ENCODE results near the gene EFTUD2.

DNA sequence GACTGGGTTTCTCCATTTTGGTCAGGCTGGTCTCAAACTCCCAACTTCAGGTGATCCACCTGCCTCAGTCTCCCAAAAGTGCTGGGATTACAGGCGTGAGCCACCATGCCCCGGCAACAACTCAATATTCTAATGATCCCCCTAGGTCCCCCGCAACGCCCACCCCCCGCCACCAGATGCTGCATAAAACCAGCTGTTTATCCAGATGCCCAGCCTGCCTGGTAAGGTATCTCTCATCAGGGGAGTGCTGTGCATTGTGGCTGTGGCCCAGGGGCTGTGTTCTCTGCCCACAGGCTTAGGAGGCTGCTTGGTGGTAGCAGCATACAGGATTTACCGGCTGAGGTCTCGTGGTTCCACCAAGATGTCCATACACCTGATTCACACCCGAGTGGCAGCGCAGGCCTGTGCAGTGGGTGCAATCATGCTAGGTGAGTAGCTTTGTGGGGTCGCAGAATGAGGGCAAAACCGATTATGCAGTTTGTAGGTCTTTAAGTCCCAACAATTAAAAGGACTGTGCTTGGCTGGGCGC, 50.2 kb downstream of the EFTUD2 start:
- TF ChIP-seq CTCF (IDR thresholded peaks at IDR 0.05), result no peak
- TF ChIP-seq POLR2AphosphoS5 (IDR thresholded peaks at IDR 0.05), result no peak
- no peak for TF ChIP-seq POLR2A (IDR thresholded peaks at IDR 0.05)
- TF ChIP-seq EP300 (IDR thresholded peaks at IDR 0.05), result no peak
